HEK293 (cell line): Measurements from ENCODE around the gene ITPRIPL2.

Experiments
- AEBP2 ChIP-seq: fragments of 450-650 bp; formaldehyde crosslinking; IDR thresholded peaks from 2 replicates; pipeline ENCODE4 v1.5.1; 2016; ENCODE audit warnings: missing biosample characterization, missing genetic modification characterization, borderline replicate concordance
- BCL6B ChIP-seq: fragments of 450-650 bp; formaldehyde crosslinking; IDR thresholded peaks from 2 replicates; pipeline ENCODE4 v1.5.1; 2017; ENCODE audit warnings: missing biosample characterization, missing genetic modification characterization
- KLF1 ChIP-seq: fragments of 450-650 bp; formaldehyde crosslinking; IDR thresholded peaks from 2 replicates; pipeline ENCODE4 v1.5.1; 2016; ENCODE audit warnings: missing biosample characterization, missing genetic modification characterization
- OSR2 ChIP-seq: fragments of 450-650 bp; formaldehyde crosslinking; IDR thresholded peaks from 2 replicates; pipeline ENCODE4 v1.5.1; 2016; ENCODE audit warnings: missing biosample characterization, missing genetic modification characterization
- REPIN1 ChIP-seq: fragments of 450-650 bp; formaldehyde crosslinking; IDR thresholded peaks from 2 replicates; pipeline ENCODE4 v1.5.1; 2017; ENCODE audit warnings: missing biosample characterization, missing genetic modification characterization, low read depth
- REST ChIP-seq: fragments of 450-650 bp; formaldehyde crosslinking; IDR thresholded peaks from 2 replicates; pipeline ENCODE4 v1.5.1; 2016; ENCODE audit warnings: missing biosample characterization, missing genetic modification characterization
- SCRT1 ChIP-seq: fragments of 450-650 bp; formaldehyde crosslinking; IDR thresholded peaks from 2 replicates; pipeline ENCODE4 v1.5.1; 2016; ENCODE audit warnings: missing biosample characterization, missing genetic modification characterization, borderline replicate concordance
- SCRT2 ChIP-seq: fragments of 450-650 bp; formaldehyde crosslinking; IDR thresholded peaks from 2 replicates; pipeline ENCODE4 v1.5.1; 2016; ENCODE audit warnings: missing biosample characterization, missing genetic modification characterization
- SP3 ChIP-seq: fragments of 450-650 bp; formaldehyde crosslinking; IDR thresholded peaks from 2 replicates; pipeline ENCODE4 v1.5.1; 2016; ENCODE audit warnings: missing biosample characterization, missing genetic modification characterization
- TCF7L2 ChIP-seq: IDR thresholded peaks from 2 replicates; pipeline ENCODE4 v1.6.1; 2011; ENCODE audit warnings: low read depth, mild to moderate bottlenecking, inconsistent platforms, low read length, moderate library complexity, borderline replicate concordance
- ZBTB1 ChIP-seq: fragments of 450-650 bp; formaldehyde crosslinking; IDR thresholded peaks from 2 replicates; pipeline ENCODE4 v1.5.1; 2016; ENCODE audit warnings: missing biosample characterization, missing genetic modification characterization
- ZBTB48 ChIP-seq: fragments of 450-650 bp; formaldehyde crosslinking; IDR thresholded peaks from 2 replicates; pipeline ENCODE4 v1.5.1; 2016; ENCODE audit warnings: missing biosample characterization, missing genetic modification characterization
- ZBTB7A ChIP-seq: fragments of 450-650 bp; formaldehyde crosslinking; IDR thresholded peaks from 2 replicates; pipeline ENCODE4 v1.5.1; 2016; ENCODE audit warnings: low read depth, missing biosample characterization, missing genetic modification characterization
- ZFP69B ChIP-seq: fragments of 450-650 bp; formaldehyde crosslinking; IDR thresholded peaks from 2 replicates; pipeline ENCODE4 v1.5.1; 2016; ENCODE audit warnings: missing biosample characterization, missing genetic modification characterization
- ZNF133 ChIP-seq: fragments of 450-650 bp; formaldehyde crosslinking; IDR thresholded peaks from 2 replicates; pipeline ENCODE4 v1.5.1; 2016; ENCODE audit warnings: missing biosample characterization, missing genetic modification characterization
- ZNF157 ChIP-seq: fragments of 450-650 bp; formaldehyde crosslinking; IDR thresholded peaks from 2 replicates; pipeline ENCODE4 v1.5.1; 2016; ENCODE audit warnings: missing biosample characterization, missing genetic modification characterization
- ZNF18 ChIP-seq: fragments of 450-650 bp; formaldehyde crosslinking; IDR thresholded peaks from 2 replicates; pipeline ENCODE4 v1.5.1; 2016; ENCODE audit warnings: missing biosample characterization, missing genetic modification characterization
- ZNF19 ChIP-seq: fragments of 450-650 bp; formaldehyde crosslinking; IDR thresholded peaks from 2 replicates; pipeline ENCODE4; 2016; ENCODE audit warnings: missing biosample characterization, missing genetic modification characterization, low read depth
- ZNF223 ChIP-seq: fragments of 450-650 bp; formaldehyde crosslinking; IDR thresholded peaks from 2 replicates; pipeline ENCODE4 v1.5.1; 2016; ENCODE audit warnings: missing biosample characterization, missing genetic modification characterization
- ZNF266 ChIP-seq: fragments of 450-650 bp; formaldehyde crosslinking; IDR thresholded peaks from 2 replicates; pipeline ENCODE4 v1.5.1; 2016; ENCODE audit warnings: missing biosample characterization, missing genetic modification characterization, low read depth
- ZNF416 ChIP-seq: fragments of 450-650 bp; formaldehyde crosslinking; IDR thresholded peaks from 2 replicates; pipeline ENCODE4 v1.5.1; 2016; ENCODE audit warnings: missing biosample characterization, missing genetic modification characterization
- ZNF510 ChIP-seq: fragments of 450-650 bp; formaldehyde crosslinking; IDR thresholded peaks from 2 replicates; pipeline ENCODE4 v1.5.1; 2018; ENCODE audit warnings: mild to moderate bottlenecking, missing genetic modification characterization, missing biosample characterization; ENCODE audit not compliant: insufficient replicate concordance
- ZNF514 ChIP-seq: fragments of 450-650 bp; formaldehyde crosslinking; IDR thresholded peaks from 2 replicates; pipeline ENCODE4 v1.5.1; 2016; ENCODE audit warnings: missing biosample characterization, missing genetic modification characterization
- ZNF548 ChIP-seq: fragments of 450-650 bp; formaldehyde crosslinking; IDR thresholded peaks from 2 replicates; pipeline ENCODE4 v1.5.1; 2016; ENCODE audit warnings: missing biosample characterization, missing genetic modification characterization
- ZNF561 ChIP-seq: fragments of 450-650 bp; IDR thresholded peaks from 2 replicates; pipeline ENCODE4 v1.5.1; 2018; ENCODE audit warnings: missing biosample characterization, missing genetic modification characterization, borderline replicate concordance
- ZNF654 ChIP-seq: fragments of 450-650 bp; formaldehyde crosslinking; IDR thresholded peaks from 2 replicates; pipeline ENCODE4 v1.5.1; 2016; ENCODE audit warnings: low read depth, missing biosample characterization, missing genetic modification characterization
- ZNF658 ChIP-seq: fragments of 450-650 bp; formaldehyde crosslinking; IDR thresholded peaks from 2 replicates; pipeline ENCODE4; 2016; ENCODE audit warnings: missing biosample characterization, missing genetic modification characterization
- ZNF670 ChIP-seq: fragments of 450-650 bp; formaldehyde crosslinking; IDR thresholded peaks from 2 replicates; pipeline ENCODE4 v1.5.1; 2016; ENCODE audit warnings: missing biosample characterization, missing genetic modification characterization, low read depth
- TF ChIP-seq, protein P1 (sequence below): sonication (generic); formaldehyde crosslinking; IDR thresholded peaks from 2 replicates; pipeline ENCODE4 v1.8.1; 2022; ENCODE audit warnings: mild to moderate bottlenecking, moderate library complexity, missing genetic modification reagents

ITPRIPL2 gene

GRCh38 chr16:19102187-19102872 lies 11.4 kb upstream of the ITPRIPL2 start (continued):
- TF ChIP-seq OSR2 (tag by site-specific recombination) = peak; percentile 96
- TF ChIP-seq ZNF548 (tag by site-specific recombination) = no peak
- peak; percentile 79 for TF ChIP-seq ZNF561 (tag by site-specific recombination)
- TF ChIP-seq ZNF266 (tag by site-specific recombination) = no peak
- 0 out of 2 replicates have a peak, but pooled peaks have one; percentile 29 for TF ChIP-seq ZFP69B (tag by site-specific recombination)
- no peak for TF ChIP-seq SCRT1
- no peak for TF ChIP-seq ZNF157 (tag by site-specific recombination)
- no peak for TF ChIP-seq ZBTB48 (tag by site-specific recombination)
- TF ChIP-seq KLF1 = 0 out of 2 replicates have a peak, but pooled peaks have one; percentile 17
- TF ChIP-seq TCF7L2 = peak; percentile 52
- TF ChIP-seq ZNF133 (tag by site-specific recombination) = no peak
- 0 out of 2 replicates have a peak, but pooled peaks have one; percentile 20 for TF ChIP-seq SP3 (tag by site-specific recombination)
- TF ChIP-seq, protein P1, sequence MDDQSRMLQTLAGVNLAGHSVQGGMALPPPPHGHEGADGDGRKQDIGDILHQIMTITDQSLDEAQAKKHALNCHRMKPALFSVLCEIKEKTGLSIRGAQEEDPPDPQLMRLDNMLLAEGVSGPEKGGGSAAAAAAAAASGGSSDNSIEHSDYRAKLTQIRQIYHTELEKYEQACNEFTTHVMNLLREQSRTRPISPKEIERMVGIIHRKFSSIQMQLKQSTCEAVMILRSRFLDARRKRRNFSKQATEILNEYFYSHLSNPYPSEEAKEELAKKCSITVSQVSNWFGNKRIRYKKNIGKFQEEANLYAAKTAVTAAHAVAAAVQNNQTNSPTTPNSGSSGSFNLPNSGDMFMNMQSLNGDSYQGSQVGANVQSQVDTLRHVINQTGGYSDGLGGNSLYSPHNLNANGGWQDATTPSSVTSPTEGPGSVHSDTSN = no peak
- TF ChIP-seq REPIN1 (tag by site-specific recombination) = no peak
- TF ChIP-seq SCRT2 (tag by site-specific recombination) = no peak
- 0 out of 2 replicates have a peak, but pooled peaks have one; percentile 9 for TF ChIP-seq REST (tag by site-specific recombination)
- no peak for TF ChIP-seq ZNF658
- TF ChIP-seq ZNF19 = no peak
- peak; percentile 99 for TF ChIP-seq ZNF18
- TF ChIP-seq AEBP2 (tag by site-specific recombination) = no peak
- TF ChIP-seq ZNF654 (tag by site-specific recombination) = peak; percentile 25
- no peak for TF ChIP-seq ZNF510 (tag by site-specific recombination)
- no peak for TF ChIP-seq ZBTB7A (tag by site-specific recombination)
- no peak for TF ChIP-seq ZNF223
- no peak for TF ChIP-seq BCL6B (tag by site-specific recombination)
- no peak for TF ChIP-seq ZNF416 (tag by site-specific recombination)
- no peak for TF ChIP-seq ZNF670 (tag by site-specific recombination)
- TF ChIP-seq ZNF514 (tag by site-specific recombination) = no peak
- TF ChIP-seq ZBTB1 (tag by site-specific recombination) = no peak; the same call in 1 of the 2 replicates
